IPS-20b (cell line): ENCODE data around the gene PHLPP1.

Experiments used
- H3K27ac ChIP-seq: one replicate; pipeline ENCODE4 v1.5.1; 2013; ENCODE audit warnings: low read length
- H3K27me3 ChIP-seq: 2 replicates; pipeline ENCODE4 v1.6.1; 2013; ENCODE audit warnings: mild to moderate bottlenecking, low read length, inconsistent platforms; ENCODE audit not compliant: insufficient read depth
- H3K36me3 ChIP-seq: 2 replicates; pipeline ENCODE4 v1.6.1; 2013; ENCODE audit warnings: low read depth, mild to moderate bottlenecking, inconsistent platforms, low read length, moderate library complexity; ENCODE audit not compliant: insufficient read depth
- H3K4me1 ChIP-seq: 2 replicates; pipeline ENCODE4 v1.6.1; 2013; ENCODE audit warnings: mild to moderate bottlenecking, control low read depth, inconsistent platforms, low read length, moderate library complexity; ENCODE audit not compliant: insufficient read depth
- H3K4me3 ChIP-seq: 2 replicates; pipeline ENCODE4 v1.5.1; 2013; ENCODE audit warnings: mild to moderate bottlenecking, low read length, inconsistent platforms
- H3K9ac ChIP-seq: 2 replicates; pipeline ENCODE4 v1.6.1; 2013; ENCODE audit warnings: low read depth, mild to moderate bottlenecking, inconsistent platforms, low read length, moderate library complexity
- H3K9me3 ChIP-seq: 2 replicates; pipeline ENCODE4 v1.6.1; 2013; ENCODE audit warnings: mild to moderate bottlenecking, low read depth, low read length, inconsistent platforms; ENCODE audit not compliant: insufficient read depth

Gene PHLPP1

GRCh38 chr18:62939926-62940325 is 224.6 kb downstream of the PHLPP1 start:
- Histone ChIP-seq H3K9ac (no peak overlapping the region), H3K9me3 (no peaks in the 10 kb centered on the region; the same call in 1 of the 2 replicates), H3K27me3 (no peaks in the 10 kb centered on the region), H3K36me3 (peaks cover 31% of the 10 kb centered on the region), H3K4me3 (no peak overlapping the region), H3K27ac (no peak overlapping the region), H3K4me1 (no peaks in the 10 kb centered on the region)

GRCh38 chr18:62942578-62942977 is 227.2 kb downstream of the PHLPP1 start:
- Histone ChIP-seq H3K9me3 (no peaks in the 10 kb centered on the region; the same call in 1 of the 2 replicates), H3K27me3 (no peaks in the 10 kb centered on the region), H3K4me1 (no peaks in the 10 kb centered on the region), H3K4me3 (no peak overlapping the region), H3K9ac (no peak overlapping the region), H3K36me3 (peaks cover 56% of the 10 kb centered on the region), H3K27ac (no peak overlapping the region)

GRCh38 chr18:62944454-62944853 is 229.1 kb downstream of the PHLPP1 start:
- no peak overlapping the region for H3K4me3 ChIP-seq
- H3K27ac ChIP-seq: no peak overlapping the region
- no peak overlapping the region for H3K9ac ChIP-seq
- no peaks in the 10 kb centered on the region for H3K4me1 ChIP-seq
- no peaks in the 10 kb centered on the region for H3K27me3 ChIP-seq
- peaks cover 56% of the 10 kb centered on the region for H3K36me3 ChIP-seq
- H3K9me3 ChIP-seq: no peaks in the 10 kb centered on the region; the same call in 1 of the 2 replicates

- no peaks in the 10 kb centered on the region for H3K27me3 ChIP-seq
- no peak overlapping the region for H3K4me3 ChIP-seq
- H3K27ac ChIP-seq: no peak overlapping the region
- H3K9me3 ChIP-seq: no peaks in the 10 kb centered on the region
- 0 out of 2 replicates have a peak, but pooled peaks cover 4% of the 10 kb centered on the region for H3K4me1 ChIP-seq
- peaks cover 40% of the 10 kb centered on the region for H3K36me3 ChIP-seq
- H3K9ac ChIP-seq: no peak overlapping the region
Measured at GRCh38 chr18:62948788-62949187, 233.4 kb downstream of the PHLPP1 start.

- Histone ChIP-seq H3K27me3 (no peaks in the 10 kb centered on the region), H3K4me3 (no peak overlapping the region), H3K9ac (no peak overlapping the region), H3K4me1 (0 out of 2 replicates have a peak, but pooled peaks cover 5% of the 10 kb centered on the region), H3K9me3 (no peaks in the 10 kb centered on the region), H3K36me3 (peaks cover 36% of the 10 kb centered on the region), H3K27ac (no peak overlapping the region)
Measured at GRCh38 chr18:62950246-62950645, 234.9 kb downstream of the PHLPP1 start.

- no peak overlapping the region for H3K9ac ChIP-seq
- 0 out of 2 replicates have a peak, but pooled peaks cover 5% of the 10 kb centered on the region for H3K4me1 ChIP-seq
- peaks cover 14% of the 10 kb centered on the region for H3K36me3 ChIP-seq
- H3K4me3 ChIP-seq: no peak overlapping the region
- H3K9me3 ChIP-seq: no peaks in the 10 kb centered on the region
- no peak overlapping the region for H3K27ac ChIP-seq
- no peaks in the 10 kb centered on the region for H3K27me3 ChIP-seq
Measured at GRCh38 chr18:62952807-62953206, 237.5 kb downstream of the PHLPP1 start.

- H3K27ac ChIP-seq: no peak overlapping the region
- H3K4me1 ChIP-seq: 0 out of 2 replicates have a peak, but pooled peaks cover 5% of the 10 kb centered on the region
- H3K36me3 ChIP-seq: peaks cover 19% of the 10 kb centered on the region
- H3K4me3 ChIP-seq: no peak overlapping the region
- no peaks in the 10 kb centered on the region for H3K9me3 ChIP-seq
- H3K27me3 ChIP-seq: no peaks in the 10 kb centered on the region
- no peak overlapping the region for H3K9ac ChIP-seq
Measured at GRCh38 chr18:62953663-62954062, 238.3 kb downstream of the PHLPP1 start.

- no peak overlapping the region for H3K9ac ChIP-seq
- peaks cover 23% of the 10 kb centered on the region for H3K36me3 ChIP-seq
- no peak overlapping the region for H3K4me3 ChIP-seq
- no peak overlapping the region for H3K27ac ChIP-seq
- H3K9me3 ChIP-seq: no peaks in the 10 kb centered on the region
- 0 out of 2 replicates have a peak, but pooled peaks cover 5% of the 10 kb centered on the region for H3K4me1 ChIP-seq
- no peaks in the 10 kb centered on the region for H3K27me3 ChIP-seq
Measured at GRCh38 chr18:62954366-62954765, 239.0 kb downstream of the PHLPP1 start.

GRCh38 chr18:62957885-62958472 is 242.6 kb downstream of the PHLPP1 start:
- H3K27me3 ChIP-seq: no peaks in the 10 kb centered on the region
- no peak overlapping the region for H3K27ac ChIP-seq
- H3K36me3 ChIP-seq: peaks cover 21% of the 10 kb centered on the region
- H3K9me3 ChIP-seq: no peaks in the 10 kb centered on the region
- no peak overlapping the region for H3K4me3 ChIP-seq
- no peak overlapping the region for H3K9ac ChIP-seq
- H3K4me1 ChIP-seq: peaks cover 15% of the 10 kb centered on the region; the same call in 1 of the 2 replicates

- H3K9ac ChIP-seq: no peak overlapping the region
Measured at GRCh38 chr18:62959481-62959880, 244.1 kb downstream of the PHLPP1 start.

GRCh38 chr18:62963507-62963906 is 248.2 kb downstream of the PHLPP1 start:
- H3K36me3 ChIP-seq: peaks cover 33% of the 10 kb centered on the region
- no peak overlapping the region for H3K4me3 ChIP-seq
- H3K27me3 ChIP-seq: no peaks in the 10 kb centered on the region
- peaks cover 18% of the 10 kb centered on the region; the same call in 1 of the 2 replicates for H3K4me1 ChIP-seq
- H3K27ac ChIP-seq: no peak overlapping the region
- H3K9ac ChIP-seq: no peak overlapping the region
- H3K9me3 ChIP-seq: no peaks in the 10 kb centered on the region

More at GRCh38 chr18:62959481-62959880, 244.1 kb downstream of the PHLPP1 start:
- Histone ChIP-seq H3K27ac (no peak overlapping the region), H3K4me3 (no peak overlapping the region), H3K36me3 (peaks cover 36% of the 10 kb centered on the region), H3K27me3 (no peaks in the 10 kb centered on the region), H3K4me1 (peaks cover 18% of the 10 kb centered on the region; the same call in 1 of the 2 replicates), H3K9me3 (no peaks in the 10 kb centered on the region)

- Histone ChIP-seq H3K27ac (no peak overlapping the region), H3K9ac (no peak overlapping the region), H3K36me3 (peaks cover 27% of the 10 kb centered on the region), H3K4me3 (no peak overlapping the region), H3K9me3 (no peaks in the 10 kb centered on the region), H3K27me3 (no peaks in the 10 kb centered on the region), H3K4me1 (peaks cover 18% of the 10 kb centered on the region; the same call in 1 of the 2 replicates)
Measured at GRCh38 chr18:62964432-62964831, 249.1 kb downstream of the PHLPP1 start.
